Nephron (organoid): ENCODE data around the gene DHTKD1.
A peak's percentile ranks its signal among the peaks of the same experiment; 100 is the strongest.

Experiments
- H3K27ac Mint-ChIP-seq, 3 experiments: 2 replicates each; pipeline ENCODE4 v1.8.0; 2020; ENCODE audit warnings: mixed read lengths in 3 of 3, mild to moderate bottlenecking in 2 of 3, moderate library complexity in 1 of 3
- H3K27me3 Mint-ChIP-seq: 2 replicates; pipeline ENCODE4 v1.8.0; 2021; ENCODE audit warnings: low read depth, mild to moderate bottlenecking, moderate library complexity, mixed read lengths
- H3K36me3 Mint-ChIP-seq: 2 replicates; pipeline ENCODE4 v1.8.0; 2020; ENCODE audit warnings: low read depth, mixed read lengths
- H3K4me1 Mint-ChIP-seq: 2 replicates; pipeline ENCODE4 v1.8.0; 2020; ENCODE audit warnings: mixed read lengths
- H3K4me3 Mint-ChIP-seq, 3 experiments: 2 replicates each; pipeline ENCODE4 v1.8.0; 2020; ENCODE audit warnings: mild to moderate bottlenecking in 3 of 3, mixed read lengths in 3 of 3, moderate library complexity in 2 of 3
- H3K9me3 Mint-ChIP-seq: 2 replicates; pipeline ENCODE4 v1.8.0; 2020; ENCODE audit warnings: mixed read lengths
- TF ChIP-seq, protein P1 (sequence below), 3 experiments: fragments of 200-600 bp; sonication (generic); IDR thresholded peaks; one replicate each; pipeline ENCODE4 v1.5.0; 2021; ENCODE audit warnings: antibody characterized with exemption in 3 of 3; ENCODE audit not compliant: unreplicated experiment in 3 of 3

DHTKD1 gene, protein sequence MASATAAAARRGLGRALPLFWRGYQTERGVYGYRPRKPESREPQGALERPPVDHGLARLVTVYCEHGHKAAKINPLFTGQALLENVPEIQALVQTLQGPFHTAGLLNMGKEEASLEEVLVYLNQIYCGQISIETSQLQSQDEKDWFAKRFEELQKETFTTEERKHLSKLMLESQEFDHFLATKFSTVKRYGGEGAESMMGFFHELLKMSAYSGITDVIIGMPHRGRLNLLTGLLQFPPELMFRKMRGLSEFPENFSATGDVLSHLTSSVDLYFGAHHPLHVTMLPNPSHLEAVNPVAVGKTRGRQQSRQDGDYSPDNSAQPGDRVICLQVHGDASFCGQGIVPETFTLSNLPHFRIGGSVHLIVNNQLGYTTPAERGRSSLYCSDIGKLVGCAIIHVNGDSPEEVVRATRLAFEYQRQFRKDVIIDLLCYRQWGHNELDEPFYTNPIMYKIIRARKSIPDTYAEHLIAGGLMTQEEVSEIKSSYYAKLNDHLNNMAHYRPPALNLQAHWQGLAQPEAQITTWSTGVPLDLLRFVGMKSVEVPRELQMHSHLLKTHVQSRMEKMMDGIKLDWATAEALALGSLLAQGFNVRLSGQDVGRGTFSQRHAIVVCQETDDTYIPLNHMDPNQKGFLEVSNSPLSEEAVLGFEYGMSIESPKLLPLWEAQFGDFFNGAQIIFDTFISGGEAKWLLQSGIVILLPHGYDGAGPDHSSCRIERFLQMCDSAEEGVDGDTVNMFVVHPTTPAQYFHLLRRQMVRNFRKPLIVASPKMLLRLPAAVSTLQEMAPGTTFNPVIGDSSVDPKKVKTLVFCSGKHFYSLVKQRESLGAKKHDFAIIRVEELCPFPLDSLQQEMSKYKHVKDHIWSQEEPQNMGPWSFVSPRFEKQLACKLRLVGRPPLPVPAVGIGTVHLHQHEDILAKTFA

DNA sequence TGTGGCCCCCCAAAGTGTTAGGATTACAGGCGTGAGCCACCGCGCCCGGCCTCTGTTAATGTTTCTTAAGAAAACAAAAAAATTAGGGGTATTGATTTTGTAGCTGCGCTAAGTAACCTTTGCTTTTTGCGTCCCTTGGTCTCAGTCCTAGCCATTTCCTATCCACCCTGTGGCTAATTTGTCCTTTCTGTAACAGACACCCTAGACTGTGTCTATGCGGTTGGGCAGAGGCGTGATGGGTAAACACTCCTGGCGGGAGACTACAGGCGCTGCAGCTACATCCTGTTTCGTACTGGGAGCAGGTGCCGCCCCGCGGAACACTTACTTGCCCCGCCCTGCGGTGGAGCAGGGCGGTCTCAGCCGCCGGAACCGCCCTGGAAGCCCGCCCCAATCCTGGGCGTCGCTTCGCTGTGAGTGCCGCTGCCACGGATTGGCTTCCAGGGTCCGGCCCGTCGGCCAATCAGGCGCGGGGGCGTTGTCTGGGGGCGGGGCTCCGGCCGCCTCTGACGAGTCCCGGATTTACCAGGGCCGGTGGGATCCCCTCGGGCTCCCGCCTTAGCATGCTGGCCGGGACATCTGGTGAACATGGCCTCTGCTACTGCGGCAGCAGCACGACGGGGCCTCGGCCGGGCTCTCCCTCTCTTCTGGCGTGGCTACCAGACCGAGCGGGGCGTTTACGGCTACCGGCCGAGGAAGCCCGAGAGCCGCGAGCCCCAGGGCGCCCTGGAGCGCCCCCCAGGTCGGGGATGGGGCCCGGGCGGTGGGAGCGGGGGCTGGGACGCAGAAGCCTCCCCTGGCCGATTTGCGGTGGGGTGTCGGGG lies at the start of gene DHTKD1:
TSS of gene DHTKD1 (plus strand) at position 506 of the 821 bp plus-strand sequence. CDS start at position 586, 80 bp downstream.
- H3K9me3 Mint-ChIP-seq: no peaks in the 10 kb centered on the region
- H3K27me3 Mint-ChIP-seq: peaks cover 4% of the 10 kb centered on the region
- peak within 1 kb of the TSS; percentile 83 to 86 (median 85) for H3K4me3 Mint-ChIP-seq
- H3K36me3 Mint-ChIP-seq: no peaks in the 10 kb centered on the region
- TF ChIP-seq, protein P1, sequence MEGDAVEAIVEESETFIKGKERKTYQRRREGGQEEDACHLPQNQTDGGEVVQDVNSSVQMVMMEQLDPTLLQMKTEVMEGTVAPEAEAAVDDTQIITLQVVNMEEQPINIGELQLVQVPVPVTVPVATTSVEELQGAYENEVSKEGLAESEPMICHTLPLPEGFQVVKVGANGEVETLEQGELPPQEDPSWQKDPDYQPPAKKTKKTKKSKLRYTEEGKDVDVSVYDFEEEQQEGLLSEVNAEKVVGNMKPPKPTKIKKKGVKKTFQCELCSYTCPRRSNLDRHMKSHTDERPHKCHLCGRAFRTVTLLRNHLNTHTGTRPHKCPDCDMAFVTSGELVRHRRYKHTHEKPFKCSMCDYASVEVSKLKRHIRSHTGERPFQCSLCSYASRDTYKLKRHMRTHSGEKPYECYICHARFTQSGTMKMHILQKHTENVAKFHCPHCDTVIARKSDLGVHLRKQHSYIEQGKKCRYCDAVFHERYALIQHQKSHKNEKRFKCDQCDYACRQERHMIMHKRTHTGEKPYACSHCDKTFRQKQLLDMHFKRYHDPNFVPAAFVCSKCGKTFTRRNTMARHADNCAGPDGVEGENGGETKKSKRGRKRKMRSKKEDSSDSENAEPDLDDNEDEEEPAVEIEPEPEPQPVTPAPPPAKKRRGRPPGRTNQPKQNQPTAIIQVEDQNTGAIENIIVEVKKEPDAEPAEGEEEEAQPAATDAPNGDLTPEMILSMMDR (IDR thresholded peaks at IDR 0.05; ENCODE audit: unreplicated experiment in 3 of 3): peak; percentile 40 to 58 (median 53)
- H3K27ac Mint-ChIP-seq: peak within 1 kb of the TSS; percentile 91 to 99 (median 94)
- H3K4me1 Mint-ChIP-seq: peaks cover 5% of the 10 kb centered on the region

DNA sequence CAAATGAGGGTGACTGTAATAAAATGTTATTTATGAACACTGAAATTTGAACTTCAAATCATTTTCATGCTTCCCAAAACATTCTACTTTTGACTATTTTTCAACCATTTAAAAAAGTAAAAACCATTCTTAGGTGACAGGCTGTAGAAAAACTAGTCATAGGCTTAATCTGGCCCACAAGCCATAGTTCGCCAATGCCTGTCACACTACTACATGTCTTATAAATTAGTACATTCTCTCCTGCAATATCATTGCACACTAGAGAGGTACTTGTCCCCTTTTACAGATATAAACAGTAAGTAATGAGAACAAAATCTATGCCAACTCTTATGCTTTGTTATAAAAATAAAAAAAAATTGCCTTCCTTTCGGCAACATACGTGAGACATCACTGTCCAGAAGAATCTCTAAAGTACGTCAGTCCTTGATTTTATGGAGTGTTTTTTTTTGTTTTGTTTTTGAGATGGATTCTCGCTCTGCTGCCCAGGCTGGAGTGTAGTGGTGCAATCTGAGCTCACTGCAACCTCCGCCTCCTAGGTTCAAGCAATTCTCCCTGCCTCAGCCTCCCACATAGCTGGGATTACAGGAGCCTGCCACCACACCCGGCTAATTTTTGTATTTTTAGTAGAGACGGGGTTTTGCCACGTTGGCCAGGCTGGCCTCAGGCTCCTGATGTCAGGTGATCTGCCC lies 49.3 kb upstream of the DHTKD1 start:
- TF ChIP-seq, protein P1 (IDR thresholded peaks at IDR 0.05; ENCODE audit: unreplicated experiment in 3 of 3): no peak
- peak overlapping the region in 2 of 3 experiments; percentile 26 to 82 for H3K27ac Mint-ChIP-seq
- no peak overlapping the region for H3K4me3 Mint-ChIP-seq
- H3K36me3 Mint-ChIP-seq: peaks cover 10% of the 10 kb centered on the region
- H3K4me1 Mint-ChIP-seq: no peaks in the 10 kb centered on the region
- no peaks in the 10 kb centered on the region for H3K9me3 Mint-ChIP-seq
- H3K27me3 Mint-ChIP-seq: no peaks in the 10 kb centered on the region

DNA sequence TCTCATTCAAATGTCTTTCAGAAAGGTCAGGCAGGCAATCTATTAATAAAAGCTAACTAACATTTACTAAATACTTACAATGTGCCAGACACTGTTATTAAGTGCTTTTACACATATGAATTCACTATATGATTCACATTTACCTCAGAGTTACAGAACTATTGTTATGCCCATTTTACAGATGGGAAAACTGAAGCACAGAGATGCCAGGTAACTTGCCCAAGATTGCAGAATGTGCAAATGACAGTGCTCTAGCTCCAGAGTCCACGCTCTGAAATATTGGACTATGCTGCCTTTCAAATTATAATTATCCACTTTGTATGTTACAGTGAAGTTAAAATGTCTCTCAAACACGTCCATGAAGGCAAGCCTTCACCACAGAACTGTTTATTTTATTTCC lies 48.2 kb upstream of the DHTKD1 start:
- Mint-ChIP-seq H3K27ac (no peak overlapping the region), H3K27me3 (no peaks in the 10 kb centered on the region), H3K4me1 (no peaks in the 10 kb centered on the region), H3K36me3 (peaks cover 5% of the 10 kb centered on the region), H3K9me3 (no peaks in the 10 kb centered on the region), H3K4me3 (no peak overlapping the region)
- TF ChIP-seq, protein P1 (IDR thresholded peaks at IDR 0.05; ENCODE audit: unreplicated experiment in 3 of 3): no peak

DNA sequence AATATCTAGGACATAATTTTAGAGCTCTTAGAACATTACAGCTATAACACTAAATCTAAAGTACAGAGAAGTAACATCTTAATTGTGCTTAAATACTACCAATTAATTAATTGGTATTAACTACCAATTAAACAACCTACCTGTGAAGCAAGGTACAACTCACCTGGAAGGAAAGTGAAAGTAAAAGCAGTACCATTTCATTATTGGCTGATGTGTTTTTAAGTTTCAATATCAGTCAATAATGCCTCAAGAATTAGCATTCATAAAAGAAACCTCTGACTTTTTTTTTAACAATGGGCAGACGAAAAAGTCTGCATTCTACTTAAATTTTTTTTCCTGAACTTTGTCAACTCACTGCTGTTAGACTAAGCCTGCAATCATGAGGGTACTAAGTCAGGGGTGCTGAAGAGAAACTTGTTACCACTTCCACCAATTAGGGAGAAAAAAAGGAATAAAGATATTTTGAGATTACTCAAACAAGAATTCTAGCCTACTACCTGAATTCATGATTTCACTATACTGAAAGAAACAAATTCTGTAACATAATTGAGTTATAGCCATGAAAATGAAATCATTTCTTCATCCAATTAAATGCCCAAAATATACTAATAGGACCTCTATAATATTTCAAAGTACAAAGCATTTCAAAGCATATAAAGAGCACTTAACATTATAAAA lies 46.0 kb upstream of the DHTKD1 start:
- TF ChIP-seq, protein P1 (IDR thresholded peaks at IDR 0.05; ENCODE audit: unreplicated experiment in 3 of 3): no peak
- Mint-ChIP-seq H3K36me3 (peaks cover 22% of the 10 kb centered on the region), H3K9me3 (no peaks in the 10 kb centered on the region), H3K27me3 (no peaks in the 10 kb centered on the region), H3K4me3 (no peak overlapping the region), H3K27ac (no peak overlapping the region), H3K4me1 (no peaks in the 10 kb centered on the region)

DNA sequence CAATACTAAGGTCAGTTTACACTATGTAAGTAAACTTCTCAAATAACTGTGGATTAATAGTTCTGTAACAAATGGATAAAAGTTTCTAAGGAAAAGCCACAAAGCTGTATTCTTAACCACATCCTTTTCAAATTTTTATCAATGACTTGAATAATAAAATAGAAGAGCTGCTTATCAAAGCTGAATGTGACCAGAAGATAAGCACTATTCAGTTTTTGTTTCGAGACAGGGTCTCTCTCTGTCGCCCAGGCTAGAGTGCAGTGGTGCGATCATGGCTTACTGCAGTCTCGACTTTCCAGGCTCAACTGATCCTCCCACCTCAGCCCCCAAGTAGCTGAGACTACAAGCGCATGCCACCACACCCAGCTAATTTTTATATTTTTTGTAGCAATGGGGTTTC lies 43.2 kb upstream of the DHTKD1 start:
- no peaks in the 10 kb centered on the region for H3K9me3 Mint-ChIP-seq
- H3K27me3 Mint-ChIP-seq: no peaks in the 10 kb centered on the region
- no peak overlapping the region for H3K27ac Mint-ChIP-seq
- peaks cover 46% of the 10 kb centered on the region for H3K36me3 Mint-ChIP-seq
- TF ChIP-seq, protein P1 (IDR thresholded peaks at IDR 0.05; ENCODE audit: unreplicated experiment in 3 of 3): no peak
- no peak overlapping the region for H3K4me3 Mint-ChIP-seq
- H3K4me1 Mint-ChIP-seq: no peaks in the 10 kb centered on the region
